ENCODE measurements around the gene FHAD1.

The FHAD1 gene

GRCh38 chr1:15289251-15289651 is 42.2 kb downstream of the FHAD1 start:
- H3K4me3 ChIP-seq (ENCODE audit: insufficient read depth in 1 of 2, low read depth in 1 of 2, low read length in 2 of 2): peak overlapping the region in 1 of 2 experiments; percentile 7
- peak overlapping the region; percentile 67 for H4K91ac ChIP-seq (ENCODE audit: low read length)
- H2BK5ac ChIP-seq (ENCODE audit: low read depth, low read length, poor library complexity, severe bottlenecking): no peak overlapping the region
- no peaks in the 10 kb centered on the region for H3K4me1 ChIP-seq (ENCODE audit: control insufficient read depth, insufficient read depth, low read depth, low read length)
- H2BK15ac ChIP-seq (ENCODE audit: low read depth, poor library complexity, severe bottlenecking): no peak overlapping the region
- H3K36me3 ChIP-seq (ENCODE audit: control insufficient read depth in 1 of 2, insufficient read depth in 2 of 2, low read depth in 1 of 2, low read length in 2 of 2): no peaks in the 10 kb centered on the region
- no peak overlapping the region for H3K23ac ChIP-seq (ENCODE audit: low read length in 2 of 2)
- H3K79me1 ChIP-seq (replicated peaks; ENCODE audit: low read length, poor library complexity, severe bottlenecking): no peaks in the 10 kb centered on the region
- H3K9me3 ChIP-seq (ENCODE audit: control insufficient read depth, low read length): no peaks in the 10 kb centered on the region
- H2AFZ ChIP-seq (ENCODE audit: low read depth, low read length): no peak overlapping the region
- H2BK120ac ChIP-seq (ENCODE audit: low read depth, low read length): no peak overlapping the region
- H3K14ac ChIP-seq (ENCODE audit: low read length in 2 of 2): no peak overlapping the region
- no peak for DNase-seq
- no peak overlapping the region for H2BK12ac ChIP-seq (ENCODE audit: low read length in 2 of 2)
- no peak overlapping the region for H3K18ac ChIP-seq (ENCODE audit: low read depth in 1 of 2, low read length in 2 of 2)
- H3K4me2 ChIP-seq (ENCODE audit: low read length, poor library complexity, severe bottlenecking): no peak overlapping the region
- H4K8ac ChIP-seq (ENCODE audit: low read length): no peak overlapping the region
- H3K9ac ChIP-seq (ENCODE audit: low read length): no peak overlapping the region
- peaks cover 5 to 22% of the 10 kb centered on the region in 2 experiments for H3K27me3 ChIP-seq (ENCODE audit: control insufficient read depth in 1 of 2, insufficient read depth in 1 of 2, low read length in 2 of 2)
- no peak overlapping the region for H2AK5ac ChIP-seq (ENCODE audit: low read length, severe bottlenecking)
- no peak overlapping the region for H3K27ac ChIP-seq (ENCODE audit: low read length, poor library complexity, severe bottlenecking)
- peak overlapping the region in 1 of 2 experiments; percentile 15 for H3K4ac ChIP-seq (ENCODE audit: low read depth in 1 of 2, low read length in 2 of 2)
- 72% methylated on average over 14 of the region's 14 CpGs for WGBS

- Histone ChIP-seq H2BK12ac (ENCODE audit: low read length in 2 of 2) (no peak overlapping the region), H2BK120ac (ENCODE audit: low read depth, low read length) (no peak overlapping the region), H3K36me3 (ENCODE audit: control insufficient read depth in 1 of 2, insufficient read depth in 2 of 2, low read depth in 1 of 2, low read length in 2 of 2) (no peaks in the 10 kb centered on the region), H4K8ac (ENCODE audit: low read length) (no peak overlapping the region), H3K27me3 (ENCODE audit: control insufficient read depth in 1 of 2, insufficient read depth in 1 of 2, low read length in 2 of 2) (peaks cover 5 to 22% of the 10 kb centered on the region in 2 experiments), H4K91ac (ENCODE audit: low read length) (no peak overlapping the region), H2BK5ac (ENCODE audit: low read depth, low read length, poor library complexity, severe bottlenecking) (no peak overlapping the region), H3K4me3 (ENCODE audit: insufficient read depth in 1 of 2, low read depth in 1 of 2, low read length in 2 of 2) (no peak overlapping the region), H2BK15ac (ENCODE audit: low read depth, poor library complexity, severe bottlenecking) (no peak overlapping the region), H3K4me1 (ENCODE audit: control insufficient read depth, insufficient read depth, low read depth, low read length) (no peaks in the 10 kb centered on the region), H2AK5ac (ENCODE audit: low read length, severe bottlenecking) (no peak overlapping the region), H3K4ac (ENCODE audit: low read depth in 1 of 2, low read length in 2 of 2) (no peak overlapping the region), H2AFZ (ENCODE audit: low read depth, low read length) (no peak overlapping the region), H3K23ac (ENCODE audit: low read length in 2 of 2) (no peak overlapping the region), H3K79me1 (replicated peaks; ENCODE audit: low read length, poor library complexity, severe bottlenecking) (no peaks in the 10 kb centered on the region), H3K18ac (ENCODE audit: low read depth in 1 of 2, low read length in 2 of 2) (no peak overlapping the region), H3K14ac (ENCODE audit: low read length in 2 of 2) (no peak overlapping the region), H3K27ac (ENCODE audit: low read length, poor library complexity, severe bottlenecking) (no peak overlapping the region), H3K4me2 (ENCODE audit: low read length, poor library complexity, severe bottlenecking) (no peak overlapping the region), H3K9me3 (ENCODE audit: control insufficient read depth, low read length) (no peaks in the 10 kb centered on the region), H3K9ac (ENCODE audit: low read length) (no peak overlapping the region)
- peak; percentile 55 for DNase-seq
- WGBS: 95% methylated on average over 9 of the region's 9 CpGs
These were observed 43.4 kb downstream of the FHAD1 start for GRCh38 chr1:15290382-15290781.

GRCh38 chr1:15295696-15296095 is 48.7 kb downstream of the FHAD1 start:
- H3K27me3 ChIP-seq (ENCODE audit: control insufficient read depth in 1 of 2, insufficient read depth in 1 of 2, low read length in 2 of 2): peaks cover 0 to 12% of the 10 kb centered on the region in 2 experiments
- no peak overlapping the region for H2AFZ ChIP-seq (ENCODE audit: low read depth, low read length)
- H2BK5ac ChIP-seq (ENCODE audit: low read depth, low read length, poor library complexity, severe bottlenecking): no peak overlapping the region
- no peak overlapping the region for H2BK15ac ChIP-seq (ENCODE audit: low read depth, poor library complexity, severe bottlenecking)
- no peaks in the 10 kb centered on the region for H3K79me1 ChIP-seq (replicated peaks; ENCODE audit: low read length, poor library complexity, severe bottlenecking)
- no peak overlapping the region for H2BK120ac ChIP-seq (ENCODE audit: low read depth, low read length)
- no peaks in the 10 kb centered on the region for H3K4me1 ChIP-seq (ENCODE audit: control insufficient read depth, insufficient read depth, low read depth, low read length)
- no peak overlapping the region for H4K8ac ChIP-seq (ENCODE audit: low read length)
- H3K4me2 ChIP-seq (ENCODE audit: low read length, poor library complexity, severe bottlenecking): no peak overlapping the region
- no peak overlapping the region for H3K9ac ChIP-seq (ENCODE audit: low read length)
- H3K4me3 ChIP-seq (ENCODE audit: insufficient read depth in 1 of 2, low read depth in 1 of 2, low read length in 2 of 2): no peak overlapping the region
- H3K4ac ChIP-seq (ENCODE audit: low read depth in 1 of 2, low read length in 2 of 2): no peak overlapping the region
- no peaks in the 10 kb centered on the region for H3K36me3 ChIP-seq (ENCODE audit: control insufficient read depth in 1 of 2, insufficient read depth in 2 of 2, low read depth in 1 of 2, low read length in 2 of 2)
- DNase-seq: no peak
- no peak overlapping the region for H2BK12ac ChIP-seq (ENCODE audit: low read length in 2 of 2)
- no peak overlapping the region for H3K18ac ChIP-seq (ENCODE audit: low read depth in 1 of 2, low read length in 2 of 2)
- no peak overlapping the region for H3K23ac ChIP-seq (ENCODE audit: low read length in 2 of 2)
- H3K14ac ChIP-seq (ENCODE audit: low read length in 2 of 2): no peak overlapping the region
- H3K27ac ChIP-seq (ENCODE audit: low read length, poor library complexity, severe bottlenecking): no peak overlapping the region
- no peaks in the 10 kb centered on the region for H3K9me3 ChIP-seq (ENCODE audit: control insufficient read depth, low read length)
- no peak overlapping the region for H4K91ac ChIP-seq (ENCODE audit: low read length)
- WGBS: 96% methylated on average over 3 of the region's 5 CpGs
- no peak overlapping the region for H2AK5ac ChIP-seq (ENCODE audit: low read length, severe bottlenecking)

GRCh38 chr1:15296585-15297321 is 49.7 kb downstream of the FHAD1 start:
- no peak overlapping the region for H3K4me2 ChIP-seq (ENCODE audit: low read length, poor library complexity, severe bottlenecking)
- H2BK120ac ChIP-seq (ENCODE audit: low read depth, low read length): no peak overlapping the region
- no peak overlapping the region for H3K27ac ChIP-seq (ENCODE audit: low read length, poor library complexity, severe bottlenecking)
- H2BK12ac ChIP-seq (ENCODE audit: low read length in 2 of 2): no peak overlapping the region
- H3K9ac ChIP-seq (ENCODE audit: low read length): no peak overlapping the region
- H3K27me3 ChIP-seq (ENCODE audit: control insufficient read depth in 1 of 2, insufficient read depth in 1 of 2, low read length in 2 of 2): peaks cover 0 to 9% of the 10 kb centered on the region in 2 experiments
- H3K36me3 ChIP-seq (ENCODE audit: control insufficient read depth in 1 of 2, insufficient read depth in 2 of 2, low read depth in 1 of 2, low read length in 2 of 2): no peaks in the 10 kb centered on the region
- 83% methylated on average over 9 of the region's 9 CpGs for WGBS
- H2AK5ac ChIP-seq (ENCODE audit: low read length, severe bottlenecking): no peak overlapping the region
- no peak overlapping the region for H2BK15ac ChIP-seq (ENCODE audit: low read depth, poor library complexity, severe bottlenecking)
- H3K14ac ChIP-seq (ENCODE audit: low read length in 2 of 2): no peak overlapping the region
- no peaks in the 10 kb centered on the region for H3K9me3 ChIP-seq (ENCODE audit: control insufficient read depth, low read length)
- no peak overlapping the region for H4K8ac ChIP-seq (ENCODE audit: low read length)
- H3K23ac ChIP-seq (ENCODE audit: low read length in 2 of 2): no peak overlapping the region
- H3K79me1 ChIP-seq (replicated peaks; ENCODE audit: low read length, poor library complexity, severe bottlenecking): no peaks in the 10 kb centered on the region
- no peak overlapping the region for H2BK5ac ChIP-seq (ENCODE audit: low read depth, low read length, poor library complexity, severe bottlenecking)
- H3K18ac ChIP-seq (ENCODE audit: low read depth in 1 of 2, low read length in 2 of 2): no peak overlapping the region
- no peak overlapping the region for H4K91ac ChIP-seq (ENCODE audit: low read length)
- no peak for DNase-seq
- no peaks in the 10 kb centered on the region for H3K4me1 ChIP-seq (ENCODE audit: control insufficient read depth, insufficient read depth, low read depth, low read length)
- no peak overlapping the region for H3K4ac ChIP-seq (ENCODE audit: low read depth in 1 of 2, low read length in 2 of 2)
- H2AFZ ChIP-seq (ENCODE audit: low read depth, low read length): no peak overlapping the region
- no peak overlapping the region for H3K4me3 ChIP-seq (ENCODE audit: insufficient read depth in 1 of 2, low read depth in 1 of 2, low read length in 2 of 2)

Data from mesenchymal stem cell (in vitro differentiated cells and primary cell).